GM21737 (cell line): ENCODE measurements around the gene LYL1.
A peak's percentile ranks its signal among the peaks of the same experiment; 100 is the strongest.
"Not testable (repeated sequence)": the region's sequence is repeated elsewhere in the genome, so short reads cannot be mapped to it uniquely, and the experiment has no call there.

Experiments
- ATAC-seq: cut with Tn5 transposase; IDR thresholded peaks from one replicate; pipeline ENCODE4 v1.9.1; 2021; ENCODE audit warnings: mild to moderate bottlenecking, moderate library complexity; ENCODE audit not compliant: unreplicated experiment

Gene LYL1

DNA sequence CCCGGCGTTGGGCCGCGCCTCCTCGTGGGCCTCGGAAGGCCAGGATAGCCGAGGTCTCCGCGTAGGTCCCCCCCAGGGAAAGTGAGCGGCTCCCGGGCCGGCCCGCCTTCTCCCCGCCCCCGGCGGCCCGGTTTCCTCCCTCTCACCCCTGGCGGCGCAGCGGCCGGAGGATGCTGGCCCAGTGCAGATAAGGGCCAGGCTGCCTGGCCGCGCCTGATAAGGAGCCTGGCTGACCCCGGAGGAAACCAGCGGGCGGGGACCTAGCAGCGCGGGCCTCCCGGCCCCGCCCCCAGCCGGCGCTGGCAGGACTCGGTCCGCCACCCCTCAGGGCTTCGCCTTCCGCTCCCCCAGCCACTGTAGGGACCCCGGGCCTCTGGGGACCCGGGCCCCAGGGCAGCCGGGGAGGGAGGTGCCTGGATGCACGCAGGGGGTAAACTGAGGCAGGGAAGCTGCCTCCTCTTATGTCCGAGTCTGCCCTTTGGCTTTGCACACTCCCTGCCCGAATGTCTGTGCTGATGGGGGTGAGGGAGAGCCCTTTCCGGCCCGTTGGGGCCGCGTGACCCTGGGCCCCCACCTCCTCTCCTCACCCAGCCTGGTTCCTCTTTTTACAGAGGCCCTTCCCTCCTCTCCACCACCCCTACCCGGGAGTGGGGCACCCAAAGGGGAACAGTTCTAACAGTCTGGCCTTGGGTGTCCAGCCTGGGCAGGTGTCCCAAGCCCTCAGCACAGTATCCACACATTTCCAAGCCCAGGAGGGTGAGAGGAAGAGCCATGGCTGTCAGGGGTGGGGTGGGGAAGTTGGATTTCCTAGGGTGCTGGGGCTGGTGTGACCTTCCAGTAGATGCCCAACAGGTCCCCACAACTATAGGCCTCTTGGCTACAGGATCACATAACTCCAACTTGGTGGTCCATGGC is at the start of gene LYL1:
TSS of gene LYL1 (minus strand) at position 193 of the 915 bp plus-strand sequence. CDS start 1,687 bp downstream, outside the sequence.
- peak; percentile 37 for ATAC-seq

DNA sequence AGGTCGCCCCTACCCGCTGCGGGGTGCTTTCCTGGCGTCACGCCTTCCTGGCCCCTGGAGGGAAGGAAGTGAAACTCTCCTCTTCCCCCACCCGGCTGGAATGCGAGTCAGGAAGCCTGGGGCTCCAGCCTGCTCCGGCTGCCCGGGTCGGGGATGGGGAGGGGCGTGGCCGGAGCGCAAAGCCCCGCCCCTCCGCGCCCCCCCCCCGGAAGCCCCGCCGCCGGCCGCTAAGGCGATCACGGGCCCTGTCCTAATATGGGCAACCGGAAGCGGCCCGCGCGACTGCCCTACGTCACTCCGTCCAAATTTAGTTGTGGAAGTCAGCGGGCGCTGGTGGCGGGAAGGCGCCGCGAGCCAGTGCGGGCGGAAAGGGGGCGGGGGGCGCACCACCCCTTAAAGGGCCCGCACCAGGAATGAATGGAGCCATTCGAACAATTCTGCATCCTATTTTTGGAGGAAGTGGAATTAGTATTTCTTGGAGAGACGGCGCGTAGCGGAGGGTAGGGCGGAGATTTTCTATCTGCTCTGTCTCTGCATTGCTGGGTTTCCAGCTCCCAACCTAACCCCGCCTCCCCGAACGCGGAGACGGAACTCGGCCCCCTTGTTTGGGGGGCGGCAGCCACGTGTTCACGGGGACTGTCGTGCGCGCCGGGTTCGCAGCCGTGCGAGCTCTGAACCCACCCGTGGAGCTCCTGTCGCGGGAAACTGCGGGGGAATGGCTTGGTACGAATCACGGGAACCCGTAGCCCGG is 49.1 kb upstream of the LYL1 start:
- peak; percentile 30 for ATAC-seq

DNA sequence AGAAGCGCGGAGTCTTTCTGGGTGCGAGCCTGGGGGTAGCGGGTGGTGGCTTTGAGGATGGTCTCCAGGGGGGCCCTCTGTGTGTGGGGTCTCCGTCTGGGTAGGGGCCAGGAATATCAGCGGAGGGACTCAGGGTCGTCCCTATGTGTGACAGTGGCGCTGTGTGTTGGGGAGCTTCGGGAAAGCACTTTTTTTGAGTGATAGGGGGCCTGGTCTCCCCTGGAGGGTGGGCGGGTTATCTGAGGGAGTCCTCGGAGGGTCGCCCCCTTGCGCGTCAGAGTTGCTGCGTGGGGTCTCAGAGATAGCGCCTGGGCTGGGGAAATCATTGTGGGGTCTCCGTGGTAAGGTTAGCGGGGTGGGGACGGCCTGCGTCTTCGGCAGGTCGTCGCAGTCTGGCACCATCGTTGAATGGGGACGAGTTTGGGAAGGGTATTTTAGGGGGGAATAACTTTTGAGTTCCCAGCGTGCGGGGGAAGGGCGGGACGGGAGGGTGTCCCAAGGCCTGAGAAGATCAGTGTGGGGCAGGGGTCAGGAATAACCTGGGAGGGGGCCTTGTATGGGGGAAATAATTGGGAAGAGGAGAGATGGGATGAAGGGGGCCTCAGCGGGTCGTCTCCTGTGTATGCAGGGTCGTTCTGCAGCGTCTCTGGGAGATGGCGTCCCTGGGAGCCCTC is 48.4 kb upstream of the LYL1 start:
- ATAC-seq, result no peak

DNA sequence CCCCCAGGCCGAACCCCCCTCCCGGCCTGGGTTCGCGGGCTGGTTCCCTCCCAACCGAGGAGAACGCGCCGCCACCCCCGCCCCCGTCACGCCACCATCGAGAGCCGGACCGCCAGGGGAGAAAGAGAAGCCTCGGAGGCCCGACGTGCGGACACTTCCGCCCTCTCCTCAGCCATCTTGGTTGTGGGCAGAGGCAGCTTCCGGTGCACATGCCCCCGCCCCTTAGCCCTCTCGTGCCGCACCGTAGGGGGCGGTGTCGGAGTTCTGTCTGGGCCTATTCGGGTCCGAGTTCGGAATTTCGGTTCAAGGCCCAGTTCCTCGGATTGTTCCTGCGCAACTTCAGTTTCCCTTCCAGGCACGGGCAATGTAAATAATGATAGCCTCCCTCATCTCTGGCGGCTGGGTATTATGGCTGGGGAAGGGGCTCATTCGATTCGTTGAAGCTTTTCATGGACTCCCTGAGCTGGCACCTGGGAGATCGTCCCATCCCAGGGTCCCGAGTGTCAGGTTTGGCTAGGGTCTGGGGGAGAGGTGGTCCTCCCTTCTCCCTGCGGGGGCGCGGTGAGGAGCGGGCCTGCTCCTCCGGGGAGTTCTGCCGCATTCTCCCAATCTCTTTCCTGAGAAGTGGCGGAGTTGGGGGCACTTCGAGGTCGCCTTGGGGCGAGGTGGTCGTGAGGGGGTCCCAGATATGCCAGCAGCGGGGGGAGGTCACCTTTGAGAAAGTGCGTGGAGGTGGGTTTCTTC is 47.7 kb upstream of the LYL1 start, which contains the start of the genes IER2 and STX10:
TSS of gene IER2 (plus strand) at position 225 of the 744 bp plus-strand sequence. CDS start 2,776 bp downstream, outside the sequence.
TSS of gene STX10 (minus strand) at position 189 of the 744 bp plus-strand sequence. CDS start 202 bp downstream, outside the sequence.
- peak; percentile 31 for ATAC-seq

DNA sequence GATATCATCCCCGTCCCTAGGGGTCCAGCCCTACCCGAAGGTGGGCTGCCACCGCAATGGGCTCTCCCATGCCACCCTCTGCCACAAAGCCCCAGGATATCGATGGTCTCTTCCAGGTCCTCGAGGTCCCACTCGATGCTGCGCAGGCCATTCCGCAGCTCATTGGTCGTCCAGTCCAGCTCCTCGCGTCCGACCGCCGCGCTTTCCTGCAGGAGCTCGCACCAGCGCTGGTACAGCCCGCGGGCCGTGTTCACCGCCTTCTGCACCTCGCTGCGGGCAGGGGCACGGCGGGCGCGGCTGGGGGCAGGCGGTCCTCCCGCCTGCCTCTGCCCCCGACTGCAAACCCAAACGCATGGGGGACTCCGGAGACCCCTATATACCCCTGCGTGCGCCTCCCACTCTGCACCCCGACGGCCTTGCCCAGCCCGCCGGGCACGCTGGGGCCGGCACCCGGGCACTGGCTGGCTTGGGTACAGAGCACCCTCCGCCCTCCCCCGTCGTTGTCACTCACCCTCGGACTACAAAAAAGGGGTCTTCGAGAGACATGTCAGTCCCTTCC is 47.0 kb upstream of the LYL1 start:
- ATAC-seq, result no peak

DNA sequence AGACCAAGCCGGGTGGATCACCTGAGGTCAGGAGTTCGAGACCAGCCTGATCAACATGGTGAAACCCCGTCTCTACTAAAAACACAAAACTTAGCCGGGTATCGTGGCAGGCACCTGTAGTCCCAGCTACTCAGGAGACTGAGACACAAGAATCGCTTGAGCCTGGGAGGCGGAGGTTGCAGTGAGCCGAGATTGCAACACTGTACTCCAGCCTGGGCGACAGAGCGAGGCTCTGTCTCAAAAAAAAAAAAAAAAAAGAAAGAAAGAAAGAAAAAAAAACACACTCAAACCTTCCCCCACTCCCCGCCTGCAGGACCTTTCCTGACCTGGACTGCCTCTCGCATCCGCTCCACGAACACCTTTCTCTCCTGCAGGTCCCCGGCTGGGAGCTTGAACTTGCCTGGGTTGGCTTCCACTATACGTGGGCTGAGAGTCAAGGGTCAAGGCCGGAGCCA is 46.5 kb upstream of the LYL1 start:
- ATAC-seq, result not testable (repeated sequence)

DNA sequence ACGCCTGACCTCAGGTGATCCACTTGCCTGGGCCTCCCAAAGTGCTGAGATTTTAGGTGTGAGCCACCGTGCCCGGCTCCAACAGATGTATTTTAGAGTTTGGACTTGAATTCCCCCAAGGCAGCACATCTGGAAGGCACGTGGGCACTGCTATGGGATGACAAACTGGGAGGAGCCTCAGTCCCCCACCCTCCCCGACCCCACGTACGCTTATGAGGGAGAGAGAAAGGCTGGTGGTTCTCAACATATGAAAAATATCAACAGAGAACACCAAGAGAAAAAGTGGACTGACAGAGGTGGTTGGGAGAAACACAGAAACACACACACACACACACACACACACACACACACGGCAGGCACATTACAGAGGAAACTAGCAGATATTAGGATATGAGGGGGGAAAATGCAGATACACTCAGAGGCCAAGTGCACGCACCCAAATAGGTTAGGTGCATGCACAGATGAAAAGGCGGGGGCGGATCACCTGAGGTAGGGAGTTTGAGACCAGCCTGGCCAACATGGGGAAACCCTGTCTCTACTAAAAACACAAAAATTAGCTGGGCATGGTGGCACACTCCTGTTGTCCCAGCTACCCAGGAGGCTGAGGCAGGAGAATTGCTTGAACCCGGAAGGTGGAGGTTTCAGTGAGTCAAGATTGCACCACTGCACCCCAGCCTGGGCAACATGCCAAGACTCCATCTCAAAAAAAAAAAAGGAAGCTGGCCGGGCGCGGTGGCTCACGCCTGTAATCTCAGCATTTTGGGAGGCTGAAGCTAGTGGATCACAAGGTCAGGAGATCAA is 44.3 kb upstream of the LYL1 start:
- no peak for ATAC-seq

DNA sequence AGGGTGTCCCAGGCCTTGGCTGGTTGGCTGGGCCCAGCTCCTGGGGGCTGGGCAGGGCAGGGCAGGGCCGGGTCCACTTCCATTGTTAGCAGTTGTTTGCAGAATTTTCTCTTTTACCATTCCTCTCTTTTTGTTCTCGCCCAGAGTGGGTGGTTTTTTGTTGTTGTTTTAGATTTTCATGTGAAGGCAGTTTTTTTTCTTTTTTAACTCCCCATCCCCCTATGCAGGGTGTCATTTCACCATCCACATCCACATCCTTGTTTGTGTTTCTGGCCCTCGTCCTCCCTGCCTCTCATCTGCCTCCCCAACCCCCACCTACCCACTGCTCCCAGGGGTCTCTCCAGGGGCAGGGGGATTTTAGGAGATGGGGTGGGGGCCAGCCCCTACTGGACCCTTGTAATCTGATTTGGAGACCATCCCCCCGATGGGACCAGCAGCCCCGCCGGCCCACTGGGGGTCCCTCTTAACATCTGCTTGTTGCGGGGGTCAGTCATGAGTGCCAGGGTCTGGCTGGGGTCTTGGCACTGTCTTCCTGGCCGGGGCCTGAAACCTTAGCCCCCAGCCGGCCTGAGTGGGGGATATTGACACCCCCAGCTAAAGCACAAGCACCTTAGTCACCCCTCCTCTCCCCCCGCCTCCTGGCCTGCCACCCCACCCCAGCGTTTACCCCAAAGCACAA is 37.1 kb upstream of the LYL1 start:
- ATAC-seq, result no peak

DNA sequence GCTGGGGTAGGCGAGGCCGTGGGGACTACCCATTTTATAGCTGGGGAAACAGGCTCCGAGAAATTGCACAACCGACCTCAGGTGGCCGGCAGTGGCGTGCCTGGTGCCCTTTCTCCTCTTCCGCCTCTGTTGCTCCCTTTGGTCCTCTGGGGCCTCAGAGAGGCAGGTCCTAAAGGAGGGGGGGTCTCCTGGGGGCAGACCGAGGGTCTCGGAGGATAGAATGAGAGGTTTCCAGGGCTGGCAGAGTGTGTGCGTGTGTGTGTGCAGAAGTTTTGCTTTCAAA is 36.2 kb upstream of the LYL1 start:
- ATAC-seq, result no peak

DNA sequence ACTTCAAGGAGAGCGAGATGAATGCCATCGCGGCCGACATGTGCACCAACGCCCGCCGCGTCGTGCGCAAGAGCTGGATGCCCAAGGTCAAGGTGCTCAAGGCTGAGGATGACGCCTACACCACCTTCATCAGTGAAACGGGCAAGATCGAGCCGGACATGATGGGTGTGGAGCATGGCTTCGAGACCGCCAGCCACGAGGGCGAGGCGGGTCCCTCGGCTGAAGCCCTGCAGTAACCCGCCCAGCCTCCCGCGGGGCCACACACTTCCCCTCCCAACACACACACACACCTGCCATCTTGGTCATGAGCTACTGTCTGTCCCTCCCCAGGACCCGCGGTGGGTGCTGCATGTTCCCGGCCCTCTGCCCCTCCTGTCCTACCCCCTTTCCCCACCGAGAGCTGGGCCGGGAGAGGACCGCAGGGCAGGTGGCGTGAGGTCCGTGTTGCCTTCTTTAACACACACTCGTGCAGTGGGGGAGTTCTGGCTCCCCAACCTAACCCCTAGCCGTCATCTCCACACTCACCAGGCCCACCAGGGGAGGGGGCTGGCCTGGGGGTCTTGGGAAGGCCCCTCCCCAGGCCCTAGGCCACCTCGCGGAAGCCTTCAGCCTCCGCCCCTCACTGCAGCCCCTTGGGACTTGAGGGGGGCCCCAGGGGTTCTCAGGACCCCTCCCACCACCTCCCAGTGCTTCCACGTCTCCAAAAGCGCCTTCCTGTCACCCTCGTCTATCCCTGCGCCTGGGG is 35.7 kb upstream of the LYL1 start:
- no peak for ATAC-seq

DNA sequence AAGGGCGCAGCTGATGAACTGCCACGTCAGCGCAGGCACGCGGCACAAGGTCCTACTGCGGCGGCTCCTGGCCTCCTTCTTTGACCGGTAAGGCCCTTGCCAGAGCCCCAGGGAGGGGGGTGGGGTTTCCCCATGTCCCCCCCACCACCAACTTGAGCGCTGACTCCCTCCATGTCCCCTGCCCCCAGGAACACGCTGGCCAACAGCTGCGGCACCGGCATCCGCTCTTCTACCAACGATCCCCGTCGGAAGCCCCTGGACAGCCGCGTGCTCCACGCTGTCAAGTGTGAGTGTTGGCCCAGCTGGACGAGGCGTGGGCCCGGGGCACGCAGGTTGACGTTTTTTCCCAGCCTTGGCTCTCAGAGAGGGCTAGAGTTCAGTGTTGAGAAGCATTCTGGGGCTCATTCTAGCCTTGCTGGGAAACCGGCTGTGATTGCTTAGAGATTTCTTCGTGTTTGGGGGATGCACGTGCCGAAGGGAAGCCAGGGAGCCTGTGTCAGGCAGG is 34.7 kb upstream of the LYL1 start:
- no peak for ATAC-seq

DNA sequence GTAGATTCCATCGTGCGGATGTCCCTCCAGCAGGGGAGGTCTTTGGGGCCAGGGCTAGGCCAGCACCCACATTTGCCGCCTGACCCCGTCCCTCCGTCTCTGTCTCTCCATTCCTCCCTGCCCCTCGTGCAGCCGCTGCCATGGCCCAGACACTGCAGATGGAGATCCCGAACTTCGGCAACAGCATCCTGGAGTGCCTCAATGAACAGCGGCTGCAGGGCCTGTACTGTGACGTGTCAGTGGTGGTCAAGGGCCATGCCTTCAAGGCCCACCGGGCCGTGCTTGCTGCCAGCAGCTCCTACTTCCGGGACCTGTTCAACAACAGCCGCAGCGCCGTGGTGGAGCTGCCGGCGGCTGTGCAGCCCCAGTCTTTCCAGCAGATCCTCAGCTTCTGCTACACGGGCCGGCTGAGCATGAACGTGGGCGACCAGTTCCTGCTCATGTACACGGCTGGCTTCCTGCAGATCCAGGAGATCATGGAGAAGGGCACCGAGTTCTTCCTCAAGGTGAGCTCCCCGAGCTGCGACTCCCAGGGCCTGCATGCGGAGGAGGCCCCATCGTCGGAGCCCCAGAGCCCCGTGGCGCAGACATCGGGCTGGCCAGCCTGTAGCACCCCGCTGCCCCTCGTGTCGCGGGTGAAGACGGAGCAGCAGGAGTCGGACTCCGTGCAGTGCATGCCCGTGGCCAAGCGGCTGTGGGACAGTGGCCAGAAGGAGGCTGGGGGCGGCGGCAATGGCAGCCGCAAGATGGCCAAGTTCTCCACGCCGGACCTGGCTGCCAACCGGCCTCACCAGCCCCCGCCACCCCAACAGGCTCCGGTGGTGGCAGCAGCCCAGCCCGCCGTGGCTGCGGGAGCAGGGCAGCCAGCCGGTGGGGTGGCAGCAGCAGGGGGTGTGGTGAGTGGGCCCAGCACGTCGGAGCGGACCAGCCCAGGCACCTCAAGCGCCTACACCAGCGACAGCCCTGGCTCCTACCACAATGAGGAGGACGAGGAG is 32.7 kb upstream of the LYL1 start:
- no peak for ATAC-seq

DNA sequence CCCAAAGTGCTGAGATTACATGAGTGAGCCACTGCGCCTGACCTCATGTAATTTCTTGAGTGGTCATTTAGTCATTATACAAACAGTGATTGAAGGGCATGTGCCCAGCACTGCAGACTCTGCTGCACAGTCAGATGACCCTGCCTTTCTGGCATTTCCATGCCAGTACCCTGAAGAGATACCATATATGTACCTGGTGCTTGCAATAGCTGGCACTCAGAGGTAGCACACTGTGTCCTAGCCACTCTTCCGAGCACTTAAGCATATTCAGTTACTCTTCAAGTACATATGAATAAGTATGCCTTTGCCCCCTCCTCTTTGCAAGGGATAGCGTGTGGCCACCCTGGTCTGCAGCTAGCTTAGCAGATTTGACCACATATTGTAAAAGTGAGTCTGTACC is 32.0 kb upstream of the LYL1 start:
- ATAC-seq, result no peak

DNA sequence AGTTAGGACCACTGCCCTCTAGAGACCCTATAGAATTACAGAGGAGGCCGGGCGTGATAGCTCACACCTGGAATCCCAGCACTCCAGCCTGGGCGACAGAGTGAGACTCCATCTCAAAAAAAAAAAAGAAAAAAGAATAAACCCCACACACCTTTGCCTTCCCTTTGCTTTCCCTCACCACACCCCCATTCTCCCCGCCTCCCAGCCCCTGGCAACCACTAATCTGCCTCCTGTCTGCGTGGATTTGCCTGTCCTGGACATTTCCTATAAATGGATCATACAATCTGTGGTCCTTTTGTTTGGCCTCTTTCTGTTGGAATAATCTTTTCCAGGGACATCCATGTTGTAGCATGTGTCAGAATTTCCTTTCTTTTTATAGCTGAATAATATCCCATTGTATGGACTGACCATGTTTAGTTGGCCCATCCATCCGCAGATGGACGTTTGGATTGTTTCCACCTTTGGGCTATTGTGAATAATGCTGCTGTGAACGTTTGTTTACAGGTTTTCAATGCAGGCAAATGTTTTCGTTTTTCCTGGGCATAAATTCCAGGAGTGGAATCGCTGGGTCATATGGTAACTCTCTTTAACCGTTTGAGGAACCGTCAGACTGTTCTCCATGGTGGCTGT is 30.7 kb upstream of the LYL1 start:
- no peak for ATAC-seq

DNA sequence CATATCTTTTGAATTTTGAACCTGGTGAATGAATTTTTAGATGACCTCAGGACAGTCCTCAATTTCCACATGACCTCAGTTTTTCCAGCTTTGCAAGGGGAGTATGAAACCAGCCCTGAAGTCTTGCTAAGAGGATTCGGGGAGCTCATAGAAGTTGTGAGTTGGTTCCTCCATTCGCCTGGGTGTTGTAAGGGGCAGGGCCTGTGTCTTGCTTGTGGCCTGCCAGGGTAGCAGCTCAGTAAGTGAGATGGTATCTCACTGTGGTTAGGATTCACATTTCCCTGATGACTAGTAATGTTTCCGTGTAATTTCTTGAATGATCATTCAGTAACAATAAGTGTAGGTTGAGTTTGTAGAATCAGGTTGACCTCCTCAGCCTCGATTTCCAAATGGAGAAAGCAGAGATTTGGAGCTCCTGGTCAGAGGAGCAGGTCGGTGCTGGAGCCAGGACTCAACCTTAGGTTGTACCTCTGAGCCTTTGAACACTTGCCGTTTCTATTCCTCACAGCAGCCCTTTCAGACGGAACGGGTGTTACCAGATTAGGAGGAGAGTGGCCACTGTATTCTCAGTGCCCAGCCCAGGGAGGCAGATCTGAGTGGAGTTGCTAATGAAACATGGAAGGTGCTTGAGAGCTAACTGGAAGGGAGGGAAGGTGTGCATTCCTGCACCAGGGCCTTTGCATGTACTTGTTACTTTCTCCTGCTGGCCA is 30.0 kb upstream of the LYL1 start:
- ATAC-seq, result no peak
